HepG2 (cell line): ENCODE data around the gene PNKP. TPM values are rescaled to one million over a fixed set of nuclear protein-coding genes. Genes with fewer than 3 reads are reported as not detected.

Source experiments
- EEA1 ChIP-seq: sonication (generic); formaldehyde crosslinking; IDR thresholded peaks from 2 replicates; pipeline ENCODE4 v1.5.1; 2020; ENCODE audit warnings: mild to moderate bottlenecking, missing genetic modification reagents, borderline replicate concordance
- ELF4 ChIP-seq: sonication (generic); formaldehyde crosslinking; IDR thresholded peaks from 2 replicates; pipeline ENCODE4 v1.5.0; 2020; ENCODE audit warnings: missing genetic modification reagents, mild to moderate bottlenecking, moderate library complexity, borderline replicate concordance
- HDAC6 ChIP-seq: fragments of 200-600 bp; sonication (generic); IDR thresholded peaks from 2 replicates; pipeline ENCODE4 v1.7.0; 2017; ENCODE audit warnings: mild to moderate bottlenecking, antibody characterized with exemption, low read length, low read depth
- HNRNPH1 ChIP-seq: fragments of 200-400 bp; formaldehyde crosslinking; optimal IDR thresholded peaks from 2 replicates; pipeline ENCODE3; 2017; ENCODE audit warnings: mild to moderate bottlenecking, low read depth, low read length
- JDP2 ChIP-seq: sonication (generic); formaldehyde crosslinking; IDR thresholded peaks from 2 replicates; pipeline ENCODE4 v1.8.1; 2022; ENCODE audit warnings: missing genetic modification reagents, borderline replicate concordance
- NFRKB ChIP-seq: fragments of 450-650 bp; IDR thresholded peaks from 2 replicates; pipeline ENCODE4 v1.6.1; 2017
- PLSCR1 ChIP-seq: sonication (generic); formaldehyde crosslinking; IDR thresholded peaks from 2 replicates; pipeline ENCODE4 v1.5.0; 2020; ENCODE audit warnings: missing genetic modification reagents, mild to moderate bottlenecking, borderline replicate concordance
- SIN3A ChIP-seq: IDR thresholded peaks from 2 replicates; pipeline ENCODE4 v1.6.1; 2011; ENCODE audit warnings: low read depth, mild to moderate bottlenecking, control low read depth, low read length, borderline replicate concordance
- SIX4 ChIP-seq: sonication (generic); formaldehyde crosslinking; IDR thresholded peaks from 2 replicates; pipeline ENCODE4 v1.4.0; 2020; ENCODE audit warnings: missing genetic modification reagents
- TERF1 ChIP-seq: sonication (generic); formaldehyde crosslinking; IDR thresholded peaks from 2 replicates; pipeline ENCODE4 v1.8.0; 2022; ENCODE audit warnings: mild to moderate bottlenecking, missing genetic modification reagents, moderate library complexity
- TFAP4 ChIP-seq: sonication (generic); IDR thresholded peaks from 2 replicates; pipeline ENCODE4 v1.6.1; 2016; ENCODE audit warnings: low read depth, borderline replicate concordance
- ZBTB43 ChIP-seq: sonication (generic); formaldehyde crosslinking; conservative IDR thresholded peaks from 2 replicates; pipeline ENCODE4 v1.4.0; 2020; ENCODE audit warnings: missing genetic modification reagents
- ZNF318 ChIP-seq: sonication (generic); formaldehyde crosslinking; IDR thresholded peaks from 2 replicates; pipeline ENCODE4 v1.4.0; 2020; ENCODE audit warnings: mild to moderate bottlenecking, missing genetic modification reagents
- ZNF510 ChIP-seq: sonication (generic); formaldehyde crosslinking; IDR thresholded peaks from 2 replicates; pipeline ENCODE4 v1.4.0; 2020; ENCODE audit warnings: low read depth, mild to moderate bottlenecking, missing genetic modification reagents
- ZNF83 ChIP-seq: sonication (generic); formaldehyde crosslinking; IDR thresholded peaks from 2 replicates; pipeline ENCODE4 v1.4.0; 2020; ENCODE audit warnings: missing genetic modification reagents, mild to moderate bottlenecking, borderline replicate concordance
- polyA plus RNA-seq, 8 experiments: library from polyadenylated mRNA; depleted of rRNA in 3 of 8; stranded (reverse) in 7 of 8; unstranded in 1 of 8; fragments of >200 nt; fragmentation: Illumina TruSeq in 4 of 8; extraction: Trizol in 4 of 8; gene quantifications; 2 replicates each; pipeline versions ENCODE4 v1.2.1 to v1.2.3, GENCODE V29; 2011 to 2016; ENCODE audit warnings: low read depth in 4 of 8, missing spikeins in 1 of 8, mixed read lengths in 1 of 8; ENCODE audit not compliant: insufficient read depth in 1 of 8
- total RNA-seq, 5 experiments: library from RNA; depleted of rRNA; stranded (reverse); fragments of >200 nt; fragmentation: Illumina TruSeq; extraction: Trizol; gene quantifications; 2 replicates each; pipeline ENCODE4 v1.2.3, GENCODE V29; 2016; ENCODE audit warnings: low read depth in 1 of 5

PNKP gene
- total and polyA plus RNA-seq, 2 of the 13 experiments (the other 11 are each of a cell fraction or from before 2014, with no cell fraction given) = 12.7 to 27.1 TPM

- TF ChIP-seq TERF1 (CRISPR knock-in tag) (no peak), ZNF510 (CRISPR knock-in tag) (0 out of 2 replicates have a peak, but pooled peaks have one; percentile 37), PLSCR1 (CRISPR knock-in tag) (no peak), SIN3A (peak; percentile 48; the same call in 1 of the 2 replicates), EEA1 (CRISPR knock-in tag) (peak; percentile 75; the same call in 1 of the 2 replicates), TFAP4 (no peak), ZNF83 (no peak), ZNF318 (peak; percentile 72; the same call in 1 of the 2 replicates), JDP2 (CRISPR knock-in tag) (no peak), SIX4 (no peak), HDAC6 (no peak), ZBTB43 (CRISPR knock-in tag) (no peak; the same call in 1 of the 2 replicates), HNRNPH1 (no peak), NFRKB (no peak), ELF4 (CRISPR knock-in tag) (peak; percentile 79; the same call in 1 of the 2 replicates)
Observed at GRCh38 chr19:49866933-49867782, at the start of gene PNKP (continued).
